Activated naive CD4-positive, alpha-beta T cell treated with anti-CD3 and anti-CD28 coated beads for 36 hours (primary cell): ENCODE measurements around the gene NOP14. TPM values are rescaled to one million over a fixed set of nuclear protein-coding genes. Genes with fewer than 3 reads are reported as not detected.
A peak's percentile ranks its signal among the peaks of the same experiment; 100 is the strongest.

Source experiments
- CTCF ChIA-PET: fragments of 350-600 bp; sonication (Branson Sonifier 250); formaldehyde crosslinking; loops from one replicate; lab custom pipeline; 2021; ENCODE audit warnings: antibody characterized with exemption; lab: Charles Lee
- DNase-seq: peaks from one replicate; pipeline ENCODE4 v3.0.0-alpha.2; 2020
- H3K27ac Mint-ChIP-seq: one replicate; pipeline ENCODE4 v1.8.0; 2021; ENCODE audit warnings: mild to moderate bottlenecking, mixed read lengths
- H3K27me3 Mint-ChIP-seq: one replicate; pipeline ENCODE4 v1.8.0; 2021; ENCODE audit warnings: low read depth, mixed read lengths
- H3K36me3 Mint-ChIP-seq: one replicate; pipeline ENCODE4 v1.8.0; 2021; ENCODE audit warnings: low read depth, mixed read lengths
- H3K4me1 Mint-ChIP-seq: one replicate; pipeline ENCODE4 v1.8.0; 2021; ENCODE audit warnings: low read depth, mixed read lengths
- H3K4me3 Mint-ChIP-seq: one replicate; pipeline ENCODE4 v1.8.0; 2021; ENCODE audit warnings: mild to moderate bottlenecking, moderate library complexity, mixed read lengths
- H3K9me3 Mint-ChIP-seq: one replicate; pipeline ENCODE4 v1.8.0; 2021; ENCODE audit warnings: mixed read lengths
- intact Hi-C: fragments of 100-400 bp; cut with micrococcal nuclease; formaldehyde crosslinking; loops from one replicate; pipeline ENCODE4 v1.15.1; 2023
- total RNA-seq, 2 experiments: library from RNA; stranded (reverse); gene quantifications; one replicate each; pipeline ENCODE4 v1.2.3, GENCODE V29; 2021

NOP14 gene
- total RNA-seq, 2 experiments from 2014 or later = 48.3 to 55.1 TPM

GRCh38 chr4:2933566-2934076, 29.6 kb downstream of the NOP14 start:
- Mint-ChIP-seq H3K36me3 (peaks cover 26% of the 10 kb centered on the region), H3K4me1 (peaks cover 46% of the 10 kb centered on the region), H3K27me3 (no peaks in the 10 kb centered on the region), H3K27ac (peak overlapping the region; percentile 88), H3K9me3 (no peaks in the 10 kb centered on the region), H3K4me3 (peak overlapping the region; percentile 85)
- intact Hi-C loops = loop anchor here (10.0 kb wide), 2 partner anchors 469 to 519 kb away; partner anchors contain the start of genes CFAP99, RNF4 and ZFYVE28
- DNase-seq = no peak
- CTCF ChIA-PET = no interaction called here

GRCh38 chr4:2932951-2933565, 30.1 kb downstream of the NOP14 start:
- Mint-ChIP-seq H3K4me3 (peak overlapping the region; percentile 85), H3K36me3 (peaks cover 27% of the 10 kb centered on the region), H3K9me3 (no peaks in the 10 kb centered on the region), H3K27me3 (no peaks in the 10 kb centered on the region), H3K27ac (peak overlapping the region; percentile 88), H3K4me1 (peaks cover 46% of the 10 kb centered on the region)
- CTCF ChIA-PET = interaction anchor here (0.7 kb wide), 1 partner anchor 400 kb away, joined by 4 read pairs; no protein-coding TSS in a partner anchor
- intact Hi-C loops = loop anchor here (10.0 kb wide), 2 partner anchors 468 to 518 kb away; partner anchors contain the start of genes CFAP99, RNF4 and ZFYVE28
- no peak for DNase-seq

DNA sequence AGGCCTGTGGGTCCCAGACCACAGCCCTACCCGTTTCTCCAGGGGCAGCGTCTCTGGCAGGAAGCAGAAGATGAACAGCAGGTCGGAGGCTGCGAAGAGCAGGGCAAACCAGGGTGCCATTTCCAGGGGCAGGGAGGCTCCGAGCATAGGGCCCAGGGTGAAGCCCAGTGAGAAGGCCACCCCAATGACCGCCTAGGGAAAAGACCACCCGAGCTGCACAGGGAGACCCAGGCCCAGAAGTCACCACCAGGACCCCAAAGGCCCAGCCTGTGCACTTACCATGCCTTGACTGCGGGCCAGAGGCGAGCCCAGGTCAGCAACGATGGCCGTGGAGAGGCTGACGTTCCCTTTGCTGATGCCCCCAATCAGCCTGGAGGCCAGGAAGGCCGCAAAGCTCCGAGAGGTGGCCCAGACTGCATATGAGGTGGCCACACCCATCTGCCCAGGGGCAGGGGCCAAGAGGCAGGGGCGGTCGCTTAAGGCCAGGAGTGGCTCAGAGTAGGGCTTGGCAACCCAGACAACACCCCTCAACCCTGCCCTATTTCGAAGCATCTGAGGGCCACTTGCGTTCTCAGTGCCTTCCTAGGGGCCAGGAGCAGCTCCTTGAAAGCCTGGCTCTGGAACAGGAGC, 30.8 kb downstream of the NOP14 start:
- intact Hi-C loops = loop anchor here (10.0 kb wide), 2 partner anchors 468 to 518 kb away; partner anchors contain the start of genes CFAP99, RNF4 and ZFYVE28
- Mint-ChIP-seq H3K4me3 (peak overlapping the region; percentile 85), H3K27me3 (no peaks in the 10 kb centered on the region), H3K9me3 (no peaks in the 10 kb centered on the region), H3K36me3 (peaks cover 25% of the 10 kb centered on the region), H3K27ac (peak overlapping the region; percentile 89), H3K4me1 (peaks cover 41% of the 10 kb centered on the region)
- CTCF ChIA-PET = interaction anchor here (0.7 kb wide), 1 partner anchor 399 kb away, joined by 4 read pairs; no protein-coding TSS in a partner anchor
- DNase-seq = no peak

- H3K4me1 Mint-ChIP-seq = peaks cover 34% of the 10 kb centered on the region
These were observed 31.5 kb downstream of the NOP14 start for GRCh38 chr4:2931512-2932301.

DNA sequence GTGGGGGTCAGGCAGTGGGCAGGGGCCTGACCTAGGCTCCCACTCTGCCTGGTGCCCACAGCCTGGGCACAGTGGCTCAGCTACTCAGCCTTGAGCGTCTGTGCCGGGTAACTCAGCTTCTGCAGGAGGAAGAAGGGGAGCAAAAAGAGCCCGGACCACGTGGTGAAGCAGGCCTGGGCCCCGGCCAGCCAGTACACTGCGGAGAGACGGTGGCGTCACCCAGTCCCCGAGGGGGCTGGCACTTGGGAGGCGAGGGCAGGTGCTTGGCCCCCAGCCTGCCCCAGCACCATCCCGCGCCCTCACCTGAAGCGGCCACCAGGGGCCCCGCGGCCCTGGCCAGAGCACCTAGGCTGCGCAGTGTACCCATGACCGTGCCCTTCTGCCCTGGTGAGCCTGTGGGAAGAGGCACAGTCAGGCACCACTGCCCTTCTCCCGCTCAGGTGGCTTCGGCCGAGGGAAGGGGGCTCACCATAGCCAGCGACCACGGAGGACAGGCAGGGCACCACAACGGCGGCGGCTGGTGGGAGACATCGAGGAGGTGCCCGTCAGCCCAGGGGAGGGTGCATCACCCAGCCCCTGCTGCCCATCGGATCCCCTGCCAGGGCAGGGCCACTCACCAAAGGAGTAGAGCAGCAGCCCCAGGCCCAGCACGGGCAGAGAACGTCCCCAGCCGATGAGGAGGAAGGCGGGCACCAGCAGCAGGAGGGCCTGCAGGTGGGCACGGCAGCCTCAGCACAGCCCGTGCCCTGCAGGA, 32.3 kb downstream of the NOP14 start:
- Mint-ChIP-seq H3K27me3 (no peaks in the 10 kb centered on the region), H3K36me3 (peaks cover 17% of the 10 kb centered on the region), H3K4me1 (peaks cover 26% of the 10 kb centered on the region), H3K9me3 (no peaks in the 10 kb centered on the region), H3K4me3 (no peak overlapping the region), H3K27ac (peak overlapping the region; percentile 71)
- intact Hi-C loops = loop anchor here (10.0 kb wide), 2 partner anchors 466 to 516 kb away; partner anchors contain the start of genes CFAP99, RNF4 and ZFYVE28
- DNase-seq = no peak
- CTCF ChIA-PET = interaction anchor here (0.6 kb wide), 1 partner anchor 83 kb away, joined by 4 read pairs; no protein-coding TSS in a partner anchor

More at GRCh38 chr4:2931512-2932301, 31.5 kb downstream of the NOP14 start:
- DNase-seq = peak; percentile 72
- intact Hi-C loops = loop anchor here (10.0 kb wide), 2 partner anchors 467 to 517 kb away; partner anchors contain the start of genes CFAP99, RNF4 and ZFYVE28
- Mint-ChIP-seq H3K27ac (peak overlapping the region; percentile 89), H3K27me3 (no peaks in the 10 kb centered on the region), H3K9me3 (no peaks in the 10 kb centered on the region), H3K4me3 (peak overlapping the region; percentile 56), H3K36me3 (peaks cover 19% of the 10 kb centered on the region)
- CTCF ChIA-PET = interaction anchor here (0.6 kb wide), 1 partner anchor 84 kb away, joined by 4 read pairs; no protein-coding TSS in a partner anchor

GRCh38 chr4:2930135-2930757, 33.0 kb downstream of the NOP14 start:
- no peaks in the 10 kb centered on the region for H3K27me3 Mint-ChIP-seq
- H3K36me3 Mint-ChIP-seq = peaks cover 18% of the 10 kb centered on the region
- intact Hi-C loops = loop anchor here (10.0 kb wide), 2 partner anchors 465 to 515 kb away; partner anchors contain the start of genes CFAP99, RNF4 and ZFYVE28
- H3K4me3 Mint-ChIP-seq = no peak overlapping the region
- no peak for DNase-seq
- CTCF ChIA-PET = no interaction called here
- peak overlapping the region; percentile 71 for H3K27ac Mint-ChIP-seq
- no peaks in the 10 kb centered on the region for H3K9me3 Mint-ChIP-seq
- H3K4me1 Mint-ChIP-seq = peaks cover 20% of the 10 kb centered on the region

- CTCF ChIA-PET = no interaction called here
- peaks cover 20% of the 10 kb centered on the region for H3K4me1 Mint-ChIP-seq
- intact Hi-C loops = no loop called here
- no peak overlapping the region for H3K4me3 Mint-ChIP-seq
- no peaks in the 10 kb centered on the region for H3K9me3 Mint-ChIP-seq
- no peaks in the 10 kb centered on the region for H3K27me3 Mint-ChIP-seq
- no peak for DNase-seq
- peaks cover 18% of the 10 kb centered on the region for H3K36me3 Mint-ChIP-seq
- H3K27ac Mint-ChIP-seq = no peak overlapping the region
These were observed 33.7 kb downstream of the NOP14 start for GRCh38 chr4:2929469-2929868.

DNA sequence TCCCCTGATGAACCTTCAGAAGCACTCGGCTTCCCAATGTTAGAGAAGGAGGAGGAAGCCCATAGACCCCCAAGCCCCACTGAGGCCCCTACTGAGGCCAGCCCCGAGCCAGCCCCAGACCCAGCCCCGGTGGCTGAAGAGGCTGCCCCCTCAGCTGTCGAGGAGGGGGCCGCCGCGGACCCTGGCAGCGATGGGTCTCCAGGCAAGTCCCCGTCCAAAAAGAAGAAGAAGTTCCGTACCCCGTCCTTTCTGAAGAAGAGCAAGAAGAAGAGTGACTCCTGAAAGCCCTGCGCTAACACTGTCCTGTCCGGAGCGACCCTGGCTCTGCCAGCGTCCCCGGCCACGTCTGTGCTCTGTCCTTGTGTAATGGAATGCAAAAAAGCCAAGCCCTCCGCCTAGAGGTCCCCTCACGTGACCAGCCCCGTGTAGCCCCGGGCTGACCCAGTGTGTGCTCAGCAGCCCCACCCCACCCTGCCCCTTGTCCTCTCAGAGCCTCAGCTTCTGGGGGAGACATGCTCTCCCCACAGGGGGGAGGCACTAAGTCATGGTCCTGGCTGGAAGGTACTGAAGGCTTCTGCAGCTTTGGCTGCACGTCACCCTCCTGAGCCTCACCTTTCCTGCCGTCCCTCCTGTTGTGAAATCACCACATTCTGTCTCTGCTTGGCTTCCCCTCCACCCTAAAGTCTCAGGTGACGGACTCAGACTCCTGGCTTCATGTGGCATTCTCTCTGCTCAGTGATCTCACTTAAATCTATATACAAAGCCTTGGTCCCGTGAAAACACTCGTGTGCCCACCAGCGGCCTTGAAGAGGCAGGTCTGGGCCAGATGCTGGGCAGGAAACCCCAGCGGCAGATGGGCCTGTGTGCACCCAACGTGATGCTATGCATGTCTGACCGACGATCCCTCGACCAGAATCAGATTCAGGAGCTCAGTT, 34.7 kb downstream of the NOP14 start:
- intact Hi-C loops = no loop called here
- Mint-ChIP-seq H3K27me3 (no peaks in the 10 kb centered on the region), H3K4me1 (peaks cover 22% of the 10 kb centered on the region), H3K4me3 (no peak overlapping the region), H3K36me3 (peaks cover 18% of the 10 kb centered on the region), H3K9me3 (no peaks in the 10 kb centered on the region), H3K27ac (peak overlapping the region; percentile 51)
- CTCF ChIA-PET = interaction anchor here (1.4 kb wide), 1 partner anchor 26 kb away, joined by 3 read pairs; no protein-coding TSS in a partner anchor
- DNase-seq = no peak

- intact Hi-C loops = no loop called here
- peaks cover 21% of the 10 kb centered on the region for H3K4me1 Mint-ChIP-seq
- H3K4me3 Mint-ChIP-seq = no peak overlapping the region
- no peak for DNase-seq
- no peak overlapping the region for H3K27ac Mint-ChIP-seq
- CTCF ChIA-PET = interaction anchor here (1.4 kb wide), 1 partner anchor 27 kb away, joined by 3 read pairs; no protein-coding TSS in a partner anchor
- H3K36me3 Mint-ChIP-seq = peaks cover 16% of the 10 kb centered on the region
- no peaks in the 10 kb centered on the region for H3K27me3 Mint-ChIP-seq
- no peaks in the 10 kb centered on the region for H3K9me3 Mint-ChIP-seq
These were observed 35.5 kb downstream of the NOP14 start for GRCh38 chr4:2927696-2928075.

DNA sequence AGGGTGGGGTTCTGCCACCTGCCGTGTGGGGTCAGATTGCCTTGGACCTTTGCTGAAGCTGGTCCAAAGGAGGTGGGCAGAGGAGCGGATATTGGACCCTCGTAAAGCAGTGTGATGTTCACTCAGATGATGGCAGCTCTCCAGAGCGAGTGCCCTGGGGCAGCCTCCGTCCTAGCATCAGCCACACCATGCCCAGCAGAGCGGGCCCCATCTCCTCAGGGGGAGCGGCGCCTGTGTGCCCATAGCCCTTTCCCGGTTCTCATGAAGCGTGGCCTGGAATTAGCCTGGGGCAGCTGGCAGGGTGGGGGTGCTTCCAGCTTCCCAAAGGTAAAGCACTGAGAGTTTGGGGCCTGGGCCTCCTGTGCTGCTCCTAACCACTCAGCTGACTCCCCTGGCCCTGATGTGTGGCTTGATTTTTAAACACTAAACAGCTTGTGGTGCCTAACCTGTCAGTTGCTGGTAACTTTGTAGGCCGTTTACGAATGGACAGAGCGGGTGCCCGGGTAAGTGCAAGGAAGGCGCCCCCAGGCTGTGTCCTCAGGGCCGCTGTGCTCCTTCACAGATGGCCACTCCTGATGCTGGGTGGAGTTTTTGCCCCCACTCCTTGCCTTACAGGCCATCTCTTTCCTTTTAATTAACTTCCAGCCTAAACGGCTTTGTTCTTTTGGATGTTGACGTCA, 36.0 kb downstream of the NOP14 start:
- H3K27me3 Mint-ChIP-seq = no peaks in the 10 kb centered on the region
- peaks cover 16% of the 10 kb centered on the region for H3K36me3 Mint-ChIP-seq
- H3K27ac Mint-ChIP-seq = no peak overlapping the region
- CTCF ChIA-PET = interaction anchor here (1.4 kb wide), 1 partner anchor 27 kb away, joined by 3 read pairs; no protein-coding TSS in a partner anchor
- H3K9me3 Mint-ChIP-seq = no peaks in the 10 kb centered on the region
- H3K4me1 Mint-ChIP-seq = peaks cover 20% of the 10 kb centered on the region
- no peak for DNase-seq
- intact Hi-C loops = no loop called here
- no peak overlapping the region for H3K4me3 Mint-ChIP-seq
